HCT116 (cell line): ENCODE measurements around the gene CAPN13. TPM values are rescaled to one million over a fixed set of nuclear protein-coding genes. Genes with fewer than 3 reads are reported as not detected.

Experiments used
- ATAC-seq: fragments of 200-7000 bp; cut with Tn5 transposase; 2 replicates; pipeline ENCODE4 v1.9.1; 2020; ENCODE audit warnings: mild to moderate bottlenecking, moderate library complexity
- BruUV-seq: library from RNA; stranded (reverse); fragments of 400-500 nt; replicated peaks from 2 replicates; lab custom pipeline; 2021; lab: Mats Ljungman, UMichigan
- CTCF ChIA-PET: fragments of 300-600 bp; sonication (Branson Sonifier 250); formaldehyde crosslinking; loops from one replicate; lab custom pipeline; 2021; ENCODE audit warnings: antibody characterized with exemption; lab: Charles Lee
- POLR2A ChIA-PET: fragments of 300-600, 350-600 bp; sonication (Branson Sonifier 250); formaldehyde crosslinking; loops from one replicate; lab custom pipeline; 2021; ENCODE audit warnings: antibody characterized with exemption; lab: Charles Lee
- RAD21 ChIA-PET, 2 experiments: fragments of 300-600 bp; sonication (Branson Sonifier 250); formaldehyde crosslinking; loops; one replicate each; lab custom pipeline; 2023; ENCODE audit warnings: low total read pairs in 2 of 2; ENCODE audit not compliant: uncharacterized antibody in 2 of 2, unreplicated experiment in 2 of 2, low non-redundant PET in 1 of 2; lab: Charles Lee
- DNase-seq: peaks from one replicate; pipeline ENCODE4 v3.0.0-alpha.2; 2010; ENCODE audit warnings: low read depth, low spot score
- H2AFZ ChIP-seq: fragments of 200-600 bp; shearing (Covaris generic), sonication (generic); 2 replicates; pipeline ENCODE4 v1.6.1; 2017; ENCODE audit warnings: low read depth, mixed run types, mixed read lengths, antibody characterized with exemption, low read length; ENCODE audit not compliant: poor library complexity, severe bottlenecking
- H3K27ac ChIP-seq: 2 replicates; pipeline ENCODE4 v1.5.1; 2012; ENCODE audit warnings: low read depth, low read length
- H3K27me3 ChIP-seq: fragments of 200-600 bp; sonication (generic); 2 replicates; pipeline ENCODE4 v1.6.1; 2016; ENCODE audit warnings: mixed run types, low read length, mixed read lengths; ENCODE audit not compliant: insufficient read depth
- H3K36me3 ChIP-seq, 2 experiments: fragments of 200-500 bp in 1 of 2; fragments of 200-600 bp in 1 of 2; sonication (Bioruptor generic) in 1 of 2; sonication (generic) in 1 of 2; 2 replicates each; pipeline versions ENCODE4 v1.5.1 to v1.6.1; 2014 to 2016; ENCODE audit warnings: low read length in 2 of 2, inconsistent platforms in 1 of 2, mixed read lengths in 1 of 2, mixed run types in 1 of 2; ENCODE audit not compliant: insufficient read depth in 2 of 2, control insufficient read depth in 1 of 2
- H3K4me1 ChIP-seq, 2 experiments: fragments of 200-600 bp in 1 of 2; sonication (generic) in 1 of 2; 2 replicates each; pipeline versions ENCODE4 v1.5.1 to v1.6.1; 2012 to 2017; ENCODE audit warnings: low read length in 2 of 2, inconsistent platforms in 1 of 2, mild to moderate bottlenecking in 1 of 2, mixed read lengths in 1 of 2, mixed run types in 1 of 2, moderate library complexity in 1 of 2; ENCODE audit not compliant: insufficient read depth in 2 of 2, control insufficient read depth in 1 of 2
- H3K4me2 ChIP-seq: fragments of 200-600 bp; sonication (generic); 2 replicates; pipeline ENCODE4 v1.6.1; 2017; ENCODE audit warnings: mixed run types, low read length, mixed read lengths
- H3K4me3 ChIP-seq, 2 experiments: fragments of 200-600 bp in 1 of 2; sonication (generic) in 1 of 2; replicated peaks in 1 of 2; 2 replicates each; pipeline ENCODE4 v1.5.1; 2011 to 2016; ENCODE audit warnings: low read length in 2 of 2, control low read depth in 1 of 2, low read depth in 1 of 2, mild to moderate bottlenecking in 1 of 2, mixed read lengths in 1 of 2, mixed run types in 1 of 2
- H3K79me2 ChIP-seq: fragments of 200-600 bp; sonication (generic); 2 replicates; pipeline ENCODE4 v1.6.1; 2017; ENCODE audit warnings: mild to moderate bottlenecking, mixed run types, low read length, moderate library complexity, mixed read lengths; ENCODE audit not compliant: insufficient read depth
- H3K9ac ChIP-seq: fragments of 200-600 bp; sonication (generic); 2 replicates; pipeline ENCODE4 v1.6.1; 2016; ENCODE audit warnings: low read length, mixed read lengths
- H3K9me2 ChIP-seq: fragments of 200-600 bp; sonication (generic), shearing (Covaris generic); 2 replicates; pipeline ENCODE4 v1.6.1; 2017; ENCODE audit warnings: mixed run types, mild to moderate bottlenecking, moderate library complexity; ENCODE audit not compliant: insufficient read depth
- H3K9me3 ChIP-seq, 2 experiments: fragments of 200-500 bp in 1 of 2; fragments of 200-600 bp in 1 of 2; sonication (Bioruptor generic) in 1 of 2; sonication (generic) in 1 of 2; 2 replicates each; pipeline ENCODE4 v1.6.1; 2014 to 2017; ENCODE audit warnings: low read length in 2 of 2, mixed read lengths in 2 of 2, inconsistent platforms in 1 of 2, low read depth in 1 of 2, mild to moderate bottlenecking in 1 of 2, mixed run types in 1 of 2, moderate library complexity in 1 of 2; ENCODE audit not compliant: control insufficient read depth in 1 of 2, insufficient read depth in 1 of 2
- H4K20me1 ChIP-seq: fragments of 200-600 bp; sonication (generic), shearing (Covaris generic); 2 replicates; pipeline ENCODE4 v1.6.1; 2017; ENCODE audit warnings: mixed run types, mild to moderate bottlenecking, moderate library complexity; ENCODE audit not compliant: insufficient read depth
- ATF3 ChIP-seq: IDR thresholded peaks from 2 replicates; pipeline ENCODE4 v1.6.1; 2012
- CBX3 ChIP-seq: IDR thresholded peaks from 2 replicates; pipeline ENCODE4 v1.6.1; 2012; ENCODE audit warnings: low read depth
- CEBPB ChIP-seq: IDR thresholded peaks from 2 replicates; pipeline ENCODE4 v1.6.1; 2012; ENCODE audit warnings: low read depth
- CTCF ChIP-seq, 3 experiments: fragments of 200-600 bp in 1 of 3; sonication (generic) in 1 of 3; IDR thresholded peaks in 2 of 3; conservative IDR thresholded peaks in 1 of 3; 2 replicates each; pipeline ENCODE4 v1.5.1; 2012 to 2017; ENCODE audit warnings: low read depth in 2 of 3, low read length in 2 of 3, antibody characterized with exemption in 1 of 3, borderline replicate concordance in 1 of 3, control low read depth in 1 of 3, mild to moderate bottlenecking in 1 of 3, mixed read lengths in 1 of 3, mixed run types in 1 of 3, moderate library complexity in 1 of 3; ENCODE audit not compliant: insufficient read depth in 1 of 3
- JUND ChIP-seq: IDR thresholded peaks from 2 replicates; pipeline ENCODE4 v1.6.1; 2012
- MAX ChIP-seq: IDR thresholded peaks from 2 replicates; pipeline ENCODE4 v1.6.1; 2012
- POLR2A ChIP-seq: IDR thresholded peaks from 2 replicates; pipeline ENCODE4 v1.7.0; 2011; ENCODE audit warnings: borderline replicate concordance; ENCODE audit not compliant: insufficient read depth, insufficient read length; ENCODE audit errors: extremely low read depth
- SIN3A ChIP-seq: IDR thresholded peaks from 2 replicates; pipeline ENCODE4 v1.6.1; 2012; ENCODE audit warnings: low read depth
- SP1 ChIP-seq: IDR thresholded peaks from 2 replicates; pipeline ENCODE4 v1.6.1; 2012; ENCODE audit warnings: low read depth
- SRF ChIP-seq: IDR thresholded peaks from 2 replicates; pipeline ENCODE4 v1.6.1; 2012; ENCODE audit warnings: low read depth
- TCF7L2 ChIP-seq: IDR thresholded peaks from 2 replicates; pipeline ENCODE4 v1.7.0; 2011; ENCODE audit warnings: borderline replicate concordance, inconsistent platforms; ENCODE audit not compliant: insufficient read depth, insufficient read length; ENCODE audit errors: extremely low read depth
- YY1 ChIP-seq: IDR thresholded peaks from 2 replicates; pipeline ENCODE4 v1.6.1; 2011; ENCODE audit warnings: low read length, low read depth, moderate library complexity, mild to moderate bottlenecking; ENCODE audit not compliant: insufficient replicate concordance; ENCODE audit errors: extremely low read depth
- ZNF274 ChIP-seq: fragments of 200-500 bp; sonication (Bioruptor generic); IDR thresholded peaks from 2 replicates; pipeline ENCODE4 v1.6.1; 2014; ENCODE audit warnings: mild to moderate bottlenecking, low read depth, low read length, inconsistent platforms
- intact Hi-C: fragments of 100-400 bp; cut with micrococcal nuclease; formaldehyde crosslinking; loops from 2 replicates; pipeline ENCODE4 v1.10.0; 2022
- total RNA-seq: library from RNA; stranded (reverse); gene quantifications from one replicate; pipeline ENCODE4 v1.2.1, GENCODE V29; 2021; ENCODE audit not compliant: unreplicated experiment

The CAPN13 gene
- total RNA-seq, 1 experiment from 2014 or later = 0.25 TPM

GRCh38 chr2:30721241-30721640 is 86.0 kb downstream of the CAPN13 start:
- TF ChIP-seq YY1 (no peak), TCF7L2 (no peak), SP1 (no peak), SIN3A (no peak), SRF (no peak), CBX3 (no peak), CEBPB (no peak), JUND (no peak), MAX (no peak), CTCF (IDR thresholded peaks at IDR 0.05 in 2 of 3, conservative IDR thresholded peaks at IDR 0.05 in 1 of 3; ENCODE audit: borderline replicate concordance in 1 of 3, insufficient read depth in 1 of 3, low read depth in 2 of 3, low read length in 2 of 3) (no peak), POLR2A (no peak), ZNF274 (no peak), ATF3 (no peak)
- no peak overlapping the region for H2AFZ ChIP-seq
- no peak overlapping the region for H3K4me2 ChIP-seq
- H3K4me1 ChIP-seq = no peaks in the 10 kb centered on the region
- intact Hi-C loops = no loop called here
- H3K36me3 ChIP-seq = no peaks in the 10 kb centered on the region
- no peak for ATAC-seq
- no peak for DNase-seq
- no peaks in the 10 kb centered on the region for H3K9me2 ChIP-seq
- peaks cover 30% of the 10 kb centered on the region for H3K27me3 ChIP-seq
- CTCF ChIA-PET = no interaction called here
- H3K27ac ChIP-seq = no peak overlapping the region
- POLR2A ChIA-PET = no interaction called here
- RAD21 ChIA-PET = no interaction called here
- no TSS peak for BruUV-seq
- H3K9me3 ChIP-seq = no peaks in the 10 kb centered on the region
- no peak overlapping the region for H3K4me3 ChIP-seq
- H4K20me1 ChIP-seq = no peaks in the 10 kb centered on the region
- no peaks in the 10 kb centered on the region for H3K79me2 ChIP-seq
- H3K9ac ChIP-seq = no peak overlapping the region
